Measurements from ENCODE around the gene DENND1A.

Gene DENND1A

DNA sequence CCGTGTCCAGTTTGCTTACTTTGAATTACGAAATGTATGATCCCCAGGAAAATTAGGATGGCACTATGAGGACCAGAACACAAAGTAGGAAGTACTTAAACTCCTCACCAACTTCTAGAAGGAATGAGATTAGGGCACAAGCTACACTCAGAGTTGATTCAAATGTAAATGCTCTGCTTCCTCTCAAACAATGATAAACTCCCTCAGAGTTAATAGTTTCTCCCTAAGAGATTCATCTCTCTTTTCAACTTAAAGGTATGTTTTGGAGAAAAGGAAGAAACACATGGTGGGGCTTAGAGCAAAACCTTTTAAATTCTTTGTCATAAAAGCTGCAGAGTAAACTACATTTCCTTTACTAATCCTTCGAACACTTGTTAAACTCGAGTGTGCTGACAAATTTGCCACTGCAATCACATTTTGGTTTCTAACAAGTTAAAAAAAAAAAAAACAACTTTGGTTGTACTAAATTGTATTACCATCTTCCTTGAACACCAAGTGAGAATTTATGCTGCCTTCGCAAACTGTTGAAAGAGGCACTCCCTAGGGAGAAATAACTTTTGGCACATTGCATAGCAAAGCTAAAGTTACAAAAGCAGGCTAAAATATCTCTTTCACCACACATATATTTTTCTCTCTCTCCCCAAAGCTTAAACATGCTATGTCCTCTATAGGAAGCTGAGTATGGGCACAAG is 66.6 kb downstream of the DENND1A start:
- DNase-seq, result peak in 1 of 2 donors; percentile 22

DNA sequence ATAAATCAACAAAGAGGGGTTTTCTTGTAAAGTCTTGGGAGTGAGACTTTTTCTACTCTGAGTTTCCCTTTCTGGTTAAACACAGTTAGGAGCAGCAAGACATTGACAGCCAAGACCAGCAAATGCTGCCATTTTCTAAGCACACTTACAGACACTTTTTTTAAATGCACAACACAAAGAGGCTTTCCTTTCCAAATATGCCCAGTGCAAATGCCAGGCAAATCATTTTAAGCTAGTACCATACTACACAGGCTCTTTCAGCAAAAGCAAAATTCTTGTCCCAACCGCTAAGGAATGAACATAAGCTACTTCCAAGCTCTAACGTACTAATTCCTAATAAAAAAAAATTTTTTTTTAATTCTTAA is 68.2 kb downstream of the DENND1A start:
- no peak for DNase-seq

DNA sequence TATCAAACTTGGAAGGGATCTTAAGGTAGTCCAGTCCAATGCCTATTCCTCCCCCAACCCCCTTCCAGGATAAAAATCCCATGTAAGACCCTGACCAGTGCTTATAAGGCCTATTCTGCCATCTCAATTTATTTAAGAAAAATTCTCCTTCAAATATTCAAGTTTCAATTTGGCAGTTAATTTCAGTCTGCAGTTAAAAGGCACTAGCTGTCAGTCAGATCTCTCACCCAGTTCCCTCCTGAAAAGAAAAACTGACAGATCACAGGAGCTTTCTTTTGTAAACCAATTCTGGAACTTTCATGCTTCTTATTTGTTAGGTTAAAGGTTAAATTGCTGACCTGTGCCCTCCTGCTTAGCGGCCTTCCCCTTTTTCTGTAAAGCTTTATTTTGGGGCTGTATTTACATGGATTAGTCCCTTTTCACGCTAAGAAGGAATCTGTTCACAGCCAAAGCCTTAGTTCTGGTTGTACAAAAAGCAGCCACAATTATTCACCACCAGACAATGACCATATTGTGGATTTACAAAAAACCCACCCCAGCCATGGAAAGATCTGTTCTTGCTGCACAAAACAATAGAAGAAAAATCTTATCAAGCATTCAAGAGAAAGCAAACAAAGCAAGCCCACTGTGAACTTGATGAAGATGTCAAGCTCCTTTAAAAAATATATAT is 68.7 kb downstream of the DENND1A start:
- no peak for DNase-seq

DNA sequence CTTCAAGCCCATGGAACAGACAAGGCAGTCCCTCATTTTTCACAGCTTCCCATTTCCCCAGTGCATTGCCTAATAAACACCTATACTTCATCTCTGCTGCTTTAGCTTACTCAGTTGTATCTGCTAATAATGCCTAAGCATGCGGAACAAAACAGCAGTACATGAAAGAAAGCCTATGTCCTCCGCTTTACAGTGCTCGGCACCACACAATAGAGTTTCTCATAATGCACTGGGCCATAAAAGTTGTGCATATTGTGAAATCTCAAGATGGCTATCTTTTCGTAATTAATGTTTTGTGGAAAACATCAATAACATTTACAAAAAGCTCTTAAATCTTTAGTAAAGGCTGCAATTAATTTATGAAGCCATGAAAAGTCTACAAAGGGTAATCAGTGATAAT is 69.3 kb downstream of the DENND1A start:
- DNase-seq, result no peak

DNA sequence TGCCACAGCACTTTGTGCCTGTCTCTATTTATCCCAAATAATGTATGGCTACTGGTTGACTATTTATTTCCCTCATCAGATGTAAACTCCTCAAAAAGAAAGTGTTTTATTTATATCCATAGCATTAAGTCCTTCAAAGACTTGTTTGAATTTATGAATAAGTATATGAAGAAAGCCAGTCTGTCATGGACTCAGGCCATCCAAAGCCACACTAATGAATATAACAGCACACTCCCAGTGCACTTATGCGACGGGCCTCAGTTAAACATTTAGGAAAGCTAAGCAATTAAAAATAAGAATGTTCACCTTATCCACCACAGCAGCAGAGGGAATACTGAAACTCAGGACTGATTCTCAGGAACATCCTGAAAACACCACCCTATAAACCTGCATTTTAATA is 77.5 kb downstream of the DENND1A start:
- no peak for DNase-seq

DNA sequence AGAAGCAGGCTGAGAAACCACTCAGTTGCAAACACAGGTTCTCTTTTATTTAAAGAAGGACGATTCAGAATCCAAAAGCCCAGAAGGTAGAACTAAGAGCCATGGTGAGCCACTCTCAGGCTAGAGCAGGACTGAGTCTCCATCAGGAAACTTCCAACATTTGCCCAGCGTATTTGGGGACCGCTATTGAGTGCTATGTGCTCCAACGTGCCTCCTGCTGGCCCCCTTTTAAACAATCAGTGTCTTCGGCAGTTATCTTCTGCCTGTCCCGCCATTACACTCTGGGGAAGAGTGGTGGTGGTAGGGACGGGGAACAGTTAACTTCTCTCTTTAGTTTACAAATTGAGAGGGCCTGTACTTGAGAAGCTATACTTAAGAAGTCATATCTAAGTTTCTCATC is 78.1 kb downstream of the DENND1A start:
- no peak for DNase-seq

DNA sequence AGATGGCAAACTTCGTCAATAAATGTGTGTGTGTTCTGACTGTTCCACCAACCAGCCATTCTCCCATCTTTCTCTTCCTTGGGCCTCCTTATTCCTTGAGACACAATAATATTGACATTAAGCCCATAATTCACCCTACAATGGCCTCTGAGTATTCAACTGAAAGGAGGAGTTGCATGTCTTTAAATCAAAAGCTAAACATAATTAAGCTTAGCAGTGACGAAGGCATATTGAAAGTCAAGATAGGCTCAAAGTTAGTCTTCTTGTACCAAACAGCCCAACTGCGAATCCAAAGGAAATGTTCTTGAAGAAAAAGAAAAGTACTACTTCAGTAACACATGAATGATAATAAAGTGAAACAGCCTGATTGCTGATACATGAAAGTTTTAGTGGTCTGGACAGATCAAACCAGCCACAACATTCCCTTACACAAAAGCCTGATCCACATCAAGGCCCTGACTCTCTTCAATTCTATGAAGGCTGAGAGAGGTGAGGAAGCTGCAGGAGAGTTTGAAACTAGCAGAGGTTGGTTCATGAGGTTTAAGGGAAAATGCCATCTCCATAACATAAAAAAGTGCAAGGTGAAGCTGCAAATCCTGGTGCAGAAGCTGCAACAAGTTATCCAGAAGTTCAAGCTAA is 81.4 kb downstream of the DENND1A start:
- DNase-seq, result no peak

DNA sequence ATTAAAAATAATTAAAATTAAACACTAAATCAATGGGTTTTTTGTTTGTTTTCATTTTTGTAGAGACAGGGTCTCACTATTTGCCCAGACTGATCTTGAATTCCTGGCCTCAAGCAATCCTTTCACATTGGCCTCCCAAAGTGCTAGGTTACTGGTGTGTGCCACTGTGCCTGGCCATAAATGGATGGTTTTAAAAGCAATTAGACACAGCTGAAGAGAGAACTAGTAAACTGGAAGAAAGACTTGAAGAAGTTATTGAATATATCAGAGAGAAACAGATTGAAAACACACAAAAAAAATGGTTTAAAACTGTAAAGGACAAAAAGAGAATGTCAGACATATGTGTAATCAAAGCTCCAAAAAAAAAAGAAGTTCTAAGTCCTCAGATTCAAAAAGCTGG is 83.0 kb downstream of the DENND1A start:
- no peak for DNase-seq

DNA sequence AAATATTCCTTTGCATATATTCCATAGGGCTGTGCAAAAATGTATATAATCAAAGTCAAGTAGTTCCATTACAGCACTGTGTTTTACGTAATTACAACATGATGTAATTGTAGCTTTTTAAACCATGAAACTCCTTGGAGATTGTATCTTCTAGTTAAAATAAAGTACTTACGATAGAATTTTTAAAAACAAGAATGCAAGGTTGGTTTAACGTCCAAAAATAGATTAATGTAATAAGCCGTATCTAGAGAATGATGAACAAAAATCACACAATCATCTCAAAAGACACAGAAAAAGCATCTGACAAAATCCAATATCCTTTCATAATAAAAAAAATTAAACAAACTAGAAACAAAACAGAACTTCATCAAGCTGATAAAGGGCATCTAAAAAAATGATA is 86.2 kb downstream of the DENND1A start:
- no peak for DNase-seq

DNA sequence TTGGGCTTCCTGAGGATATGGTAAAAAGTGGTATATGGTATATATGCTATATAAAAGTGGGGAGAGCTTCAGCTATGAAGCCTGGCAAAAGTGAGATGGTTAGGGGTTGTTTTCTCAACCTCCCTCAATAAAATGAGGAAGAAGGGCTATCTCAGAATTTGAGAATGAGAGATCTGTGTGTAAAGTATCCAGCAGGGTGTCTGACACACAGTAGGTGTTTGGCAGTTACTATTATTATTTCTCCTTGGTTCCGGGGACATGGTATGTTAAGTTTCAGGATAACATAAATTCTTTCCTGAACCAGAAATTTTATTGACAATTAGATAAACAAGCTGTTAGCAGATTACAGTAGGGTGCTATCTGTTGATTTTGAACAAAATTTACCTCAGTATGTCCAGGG is 94.1 kb downstream of the DENND1A start:
- DNase-seq, result no peak

DNA sequence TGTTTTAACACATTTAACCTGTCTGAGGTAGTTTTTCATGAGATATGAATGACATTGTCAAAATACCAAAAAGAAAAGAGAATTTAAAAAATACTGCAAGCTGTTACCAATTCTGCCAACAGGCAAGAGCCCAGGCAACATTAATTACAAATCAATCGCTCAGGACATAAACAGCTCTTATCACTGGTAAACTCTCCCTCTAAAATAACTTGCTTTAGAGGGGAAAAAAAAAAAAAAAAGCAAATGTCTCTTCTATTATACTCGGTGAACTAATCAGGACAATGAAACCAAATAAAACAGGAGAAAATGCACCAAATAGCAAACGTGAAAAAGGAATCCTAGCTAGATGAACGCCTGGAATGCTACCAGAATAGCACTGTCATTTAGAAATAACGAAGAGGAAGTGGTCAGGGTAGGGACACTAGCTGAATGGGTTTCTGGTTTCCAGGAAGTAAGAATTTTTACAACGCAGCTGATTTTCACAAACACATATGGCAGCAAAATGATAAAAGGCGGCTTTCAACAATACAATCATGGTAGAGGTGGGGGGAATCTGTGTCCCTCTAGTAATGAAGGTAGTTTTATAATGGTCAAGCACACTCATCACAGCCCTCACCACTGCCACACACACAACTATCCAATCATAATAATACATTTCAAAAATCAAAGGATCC is 94.9 kb downstream of the DENND1A start:
- peak; percentile 65 to 77 for DNase-seq

DNA sequence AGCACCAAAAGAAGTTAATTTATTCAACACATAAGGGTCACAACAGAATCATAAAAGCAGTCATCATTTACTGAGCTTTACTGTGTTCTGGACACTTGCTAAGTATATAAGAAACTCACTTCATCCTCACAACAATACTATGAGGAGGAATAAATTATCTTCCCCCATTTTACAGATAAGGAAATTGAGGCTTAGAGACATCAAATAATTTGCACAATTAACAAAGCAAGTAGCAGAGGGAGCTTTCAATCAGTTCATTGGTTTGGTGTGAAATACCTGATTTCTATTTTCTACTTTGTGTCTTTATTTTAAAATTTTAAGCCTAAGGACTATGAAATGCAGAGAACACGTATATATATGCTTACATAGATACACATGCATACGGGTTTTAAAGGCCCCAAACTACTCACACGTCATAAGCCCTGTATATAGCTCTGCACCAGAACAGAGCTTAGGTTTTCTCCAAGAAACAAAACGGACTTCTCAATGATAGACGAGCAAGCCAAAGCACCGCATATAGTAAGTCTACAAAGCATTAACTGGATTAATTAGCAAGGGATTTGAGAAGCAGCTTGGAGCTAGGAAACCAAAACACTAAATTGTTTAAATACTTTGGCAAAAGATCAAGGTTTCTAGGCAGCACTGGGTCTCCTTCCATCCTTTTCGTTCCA is 95.6 kb downstream of the DENND1A start:
- no peak for DNase-seq

DNA sequence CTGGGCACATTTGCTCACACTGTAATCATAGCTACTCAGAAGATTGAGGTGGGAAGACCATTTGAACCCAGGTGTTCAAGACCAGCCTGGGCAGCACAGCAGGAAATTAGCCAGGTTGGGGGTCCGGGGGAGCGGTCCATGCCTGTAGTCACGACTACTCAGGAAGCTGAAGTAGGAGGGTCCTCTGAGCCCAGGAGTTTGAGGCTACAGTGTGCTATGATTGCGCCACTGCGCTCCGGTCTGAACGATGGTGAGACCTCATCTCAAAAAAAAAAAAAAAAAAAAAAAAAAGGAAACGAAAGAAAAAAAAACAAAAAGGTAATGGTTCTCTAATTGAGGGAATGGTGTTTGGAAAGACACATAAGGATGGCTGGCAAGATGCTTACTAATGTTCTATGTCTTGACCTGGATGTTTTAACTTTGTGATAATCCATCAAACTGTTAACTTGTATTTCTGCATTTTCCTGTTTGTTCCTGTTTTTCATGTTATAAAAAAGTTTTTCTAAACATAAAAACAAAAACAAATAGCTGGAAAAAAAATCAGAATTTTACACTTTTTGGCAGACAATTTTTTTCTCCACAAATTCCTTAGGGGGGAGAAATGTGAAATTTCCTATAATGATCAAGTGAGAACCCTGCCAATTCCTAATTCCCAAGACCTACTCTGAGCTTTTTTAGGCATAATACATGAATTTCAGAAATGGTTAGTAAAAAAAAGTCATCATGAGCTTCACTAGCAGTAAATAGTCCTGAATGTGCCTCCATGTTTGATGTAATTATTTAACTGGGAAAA is 96.9 kb downstream of the DENND1A start:
- peak in 1 of 2 donors; percentile 28 for DNase-seq

DNA sequence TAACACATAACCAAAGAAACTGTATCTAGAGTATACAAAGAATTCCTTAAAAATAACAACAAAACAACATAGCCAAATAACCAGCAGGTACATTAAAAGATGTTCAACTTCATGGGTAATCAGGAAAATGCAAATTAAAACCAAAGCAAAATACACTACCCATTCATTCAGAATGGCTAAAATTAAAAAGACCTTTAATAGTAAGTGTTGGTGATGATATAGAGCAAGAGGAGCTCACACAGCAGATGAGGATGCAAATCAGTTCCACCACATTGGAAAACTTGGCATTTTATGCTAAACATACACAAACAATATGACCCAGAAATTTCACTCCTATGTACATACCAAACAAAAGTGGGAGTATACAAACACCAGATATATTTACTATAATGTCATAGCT is 97.8 kb downstream of the DENND1A start:
- DNase-seq, result no peak

DNA sequence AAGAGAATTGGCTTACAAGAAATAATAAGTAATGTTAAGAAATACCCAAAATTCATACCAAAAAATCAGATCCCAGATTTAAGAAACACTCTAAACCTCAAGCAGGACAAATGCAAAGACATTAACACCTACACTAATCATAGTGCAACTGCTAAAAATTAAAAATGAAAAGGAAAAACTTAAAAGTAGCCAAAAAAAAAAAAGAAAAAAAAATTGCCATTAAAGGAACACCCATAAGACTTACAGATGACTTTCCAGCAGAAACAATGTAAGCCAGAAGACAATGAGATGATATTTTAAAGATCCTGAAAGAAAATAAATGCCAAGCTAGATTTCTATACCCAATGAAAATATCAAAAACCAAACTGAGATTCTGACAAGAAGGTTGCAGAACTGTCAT is 101.5 kb downstream of the DENND1A start:
- no peak for DNase-seq

DNA sequence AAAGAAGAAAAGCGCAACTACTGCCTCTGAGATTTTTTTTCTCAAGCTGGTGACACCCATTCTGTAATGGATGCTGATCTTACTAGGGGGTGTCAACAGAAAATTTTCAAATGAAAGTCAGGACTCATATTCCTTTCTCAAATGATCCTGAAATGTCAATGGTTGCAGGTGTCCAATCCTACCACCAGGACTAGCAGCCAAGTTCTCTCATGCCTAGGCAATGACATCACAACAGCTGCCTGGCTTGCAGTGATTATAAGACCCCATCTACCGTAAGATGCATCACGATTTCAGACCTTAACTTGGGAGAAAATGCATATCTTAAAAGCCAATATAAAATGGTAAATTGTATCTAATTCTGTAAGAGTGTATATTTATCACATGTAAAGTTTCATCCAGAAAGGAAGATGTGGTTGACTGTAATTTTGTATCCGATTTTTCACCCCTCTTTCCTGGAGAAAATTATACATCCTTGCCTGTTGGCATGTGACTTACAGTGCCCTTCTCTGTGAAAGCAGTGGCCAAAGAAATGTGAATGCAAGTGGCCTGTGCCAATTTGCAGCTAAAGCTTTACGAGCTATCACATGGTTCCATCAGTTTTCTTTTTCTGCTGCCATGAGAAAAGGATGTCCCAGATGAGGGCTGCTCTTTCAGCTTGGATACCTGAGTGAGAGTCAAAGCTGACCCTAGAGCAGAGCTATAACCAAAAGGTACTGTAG is 104.4 kb downstream of the DENND1A start:
- DNase-seq, result no peak

DNA sequence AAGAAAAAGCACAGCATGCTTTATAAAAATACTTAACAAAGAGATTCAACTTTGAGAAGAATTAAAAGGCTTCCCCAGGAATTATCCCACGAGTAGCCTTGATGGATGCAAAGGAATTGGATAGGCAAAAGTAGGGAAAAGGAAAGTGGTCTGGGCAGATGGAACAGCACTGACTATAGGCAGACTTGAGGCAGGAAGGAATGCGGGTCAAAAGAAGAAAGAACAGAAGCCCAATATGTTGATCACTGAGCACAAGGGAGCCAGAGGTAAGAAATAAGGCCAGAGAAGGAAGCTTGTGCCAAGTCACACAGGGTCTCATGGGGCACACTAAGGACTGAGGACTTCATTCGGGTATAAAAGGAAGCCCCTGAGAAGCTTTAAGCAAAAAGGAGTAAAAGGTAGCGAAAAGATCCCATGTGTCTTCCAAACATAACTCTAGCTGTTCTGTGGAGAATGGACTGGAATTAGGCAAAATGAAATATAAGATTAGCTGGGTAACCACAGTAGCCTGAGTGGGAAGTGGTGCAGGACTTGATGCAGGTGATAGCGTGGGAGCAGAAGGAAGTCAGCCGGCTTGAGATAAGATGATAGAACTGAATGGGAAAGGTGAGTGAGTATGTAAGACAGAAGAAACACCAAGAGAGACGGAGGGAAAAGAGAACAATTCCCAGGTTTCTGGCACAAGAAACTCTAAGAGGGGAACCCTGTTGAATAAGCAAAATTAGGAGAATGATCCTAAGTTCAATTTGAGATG is 106.6 kb downstream of the DENND1A start:
- DNase-seq, result no peak

DNA sequence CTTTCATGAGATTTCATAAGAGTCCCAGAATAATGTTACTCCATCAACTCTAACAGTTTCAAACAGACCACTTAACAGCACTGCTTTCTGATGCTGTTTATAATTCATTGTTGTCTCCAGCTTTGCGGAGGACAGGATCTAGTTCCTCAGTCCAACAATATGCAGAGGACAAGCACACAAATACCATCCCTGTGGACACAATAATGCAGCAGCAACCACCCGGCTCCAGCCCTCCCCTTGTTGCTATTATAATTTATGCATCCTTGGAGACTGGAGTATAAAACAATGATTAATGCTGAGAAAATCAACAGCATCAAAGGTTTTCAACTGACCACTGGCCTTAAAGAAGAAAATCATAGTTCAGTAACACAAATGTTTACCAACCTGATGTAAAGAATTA is 108.3 kb downstream of the DENND1A start:
- no peak for DNase-seq

DNA sequence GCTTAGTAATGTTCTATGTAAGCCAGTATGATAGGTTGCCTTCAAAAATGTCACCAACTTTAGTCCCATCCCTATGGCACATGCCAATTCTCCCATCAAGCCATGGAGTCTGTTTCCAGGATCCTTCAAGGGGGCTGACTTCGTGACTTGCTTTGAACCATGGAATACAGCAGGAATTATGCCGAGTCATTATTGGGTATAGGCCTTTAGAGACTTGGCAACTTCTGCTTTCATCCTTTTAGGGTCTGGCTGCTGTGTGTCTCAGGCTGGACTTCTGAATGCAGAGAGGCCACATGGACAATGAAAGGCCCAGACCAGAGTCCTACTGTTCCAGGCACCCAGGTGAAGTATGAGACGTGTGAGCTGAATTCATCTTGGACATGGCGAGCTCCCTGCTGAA is 109.8 kb downstream of the DENND1A start:
- no peak for DNase-seq

DNA sequence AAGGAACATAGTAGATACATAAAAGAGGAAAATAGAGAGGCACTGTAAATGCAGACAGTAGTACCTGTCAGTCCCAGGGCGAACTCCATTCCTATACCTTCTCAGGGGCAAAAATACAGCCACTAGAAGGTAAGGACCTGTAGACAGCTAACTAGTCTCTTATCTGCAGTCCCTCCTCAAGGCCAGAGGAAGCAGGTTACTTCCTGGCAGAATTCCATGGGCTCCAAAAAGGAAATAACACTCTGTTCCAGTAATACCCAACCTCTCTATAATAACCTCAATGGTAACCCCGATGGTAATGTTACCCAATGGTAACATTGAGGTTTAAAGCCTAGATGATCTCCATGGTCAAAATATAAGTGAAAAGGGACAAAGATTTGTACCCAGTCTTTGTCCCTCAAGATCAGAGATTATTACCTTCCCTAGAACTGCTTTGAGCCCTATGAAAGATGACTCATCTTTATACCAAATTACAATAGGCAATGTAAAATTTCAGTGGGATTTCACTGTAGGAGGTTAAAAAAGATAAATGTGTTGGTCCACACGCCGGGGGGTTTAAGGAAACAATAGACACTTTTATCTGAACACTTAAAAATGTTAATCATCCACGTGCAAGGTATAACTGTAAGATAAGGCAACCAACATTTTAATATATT is 113.0 kb downstream of the DENND1A start:
- DNase-seq, result no peak

Data from inflammatory macrophage (primary cell).